ENCODE measurements around the gene SGSM1. TPM values are rescaled to one million over a fixed set of nuclear protein-coding genes. Genes with fewer than 3 reads are reported as not detected.

Gene SGSM1
- total and polyA plus RNA-seq, 8 donors = 2.0 to 5.3 (median 4.3) TPM

- DNase-seq = no peak
- intact Hi-C loops (cut with DNase I) = no loop called here
- no peaks in the 10 kb centered on the region for H3K27me3 ChIP-seq
- TF ChIP-seq CTCF (IDR thresholded peaks at IDR 0.05) = no peak
- no peaks in the 10 kb centered on the region for H3K4me1 ChIP-seq
- no peak overlapping the region for H3K4me3 ChIP-seq
- no peaks in the 10 kb centered on the region for H3K36me3 ChIP-seq
- no peak for ATAC-seq
- no peak overlapping the region for H3K27ac ChIP-seq
- H3K9me3 ChIP-seq = peaks cover 0 to 7% of the 10 kb centered on the region in 2 donors
Observed at GRCh38 chr22:24812950-24813775, 7.2 kb downstream of the SGSM1 start.

DNA sequence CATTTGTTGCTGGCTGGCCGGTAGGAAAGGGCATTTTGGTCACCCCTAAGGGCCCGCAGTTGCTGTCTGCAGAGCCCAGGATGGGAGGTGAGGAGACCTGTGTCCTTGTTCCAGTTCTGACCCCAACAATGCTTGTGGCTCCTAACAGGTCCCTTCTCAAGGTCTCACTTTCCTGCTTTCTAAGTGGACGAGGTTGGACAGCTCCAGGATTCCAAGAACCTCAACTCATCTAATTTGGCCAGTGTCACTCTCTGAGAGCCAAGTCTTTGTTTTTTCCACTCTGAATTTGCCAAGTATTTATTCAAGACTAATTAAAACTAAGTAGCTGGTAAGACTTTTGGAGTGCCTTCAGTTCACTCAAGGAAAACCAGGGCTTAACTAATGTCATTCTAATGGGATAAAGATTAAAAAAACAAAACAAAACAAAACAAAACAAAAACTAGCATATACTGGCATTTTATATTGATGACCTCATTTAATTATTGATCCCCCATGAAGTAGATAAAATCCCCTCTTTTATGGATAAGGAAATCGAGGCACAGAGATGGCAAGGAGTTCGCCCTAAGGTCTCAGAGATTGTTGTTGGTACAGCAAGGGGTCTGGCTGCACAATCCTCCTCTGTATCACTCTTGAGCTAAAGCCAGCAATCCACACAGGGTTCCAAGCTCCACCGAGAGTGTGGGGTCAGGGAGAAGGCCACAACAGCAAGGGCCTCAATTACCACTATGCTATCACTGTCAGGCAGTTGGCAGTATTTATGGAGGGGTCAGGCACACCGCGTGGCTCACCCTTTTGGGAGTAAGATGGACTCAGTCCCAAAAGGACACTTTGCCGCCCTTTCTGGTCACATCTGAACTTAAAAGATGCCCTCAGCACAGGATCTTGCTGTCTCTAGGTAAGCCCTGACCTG, 8.1 kb downstream of the SGSM1 start:
- no peaks in the 10 kb centered on the region for H3K4me1 ChIP-seq
- ATAC-seq (no peak), DNase-seq (no peak)
- H3K27me3 ChIP-seq = no peaks in the 10 kb centered on the region
- no peak overlapping the region for H3K4me3 ChIP-seq
- H3K36me3 ChIP-seq = no peaks in the 10 kb centered on the region
- no peak for TF ChIP-seq CTCF (IDR thresholded peaks at IDR 0.05)
- intact Hi-C loops (cut with DNase I) = no loop called here
- H3K9me3 ChIP-seq = peaks cover 0 to 7% of the 10 kb centered on the region in 2 donors
- H3K27ac ChIP-seq = no peak overlapping the region

- Histone ChIP-seq H3K27me3 (no peaks in the 10 kb centered on the region), H3K36me3 (no peaks in the 10 kb centered on the region), H3K27ac (no peak overlapping the region), H3K9me3 (peaks cover 0 to 7% of the 10 kb centered on the region in 2 donors), H3K4me1 (no peaks in the 10 kb centered on the region), H3K4me3 (no peak overlapping the region)
- intact Hi-C loops (cut with DNase I) = no loop called here
- no peak for DNase-seq
- no peak for TF ChIP-seq CTCF (IDR thresholded peaks at IDR 0.05)
- no peak for ATAC-seq
Observed at GRCh38 chr22:24816806-24817205, 10.8 kb downstream of the SGSM1 start.

DNA sequence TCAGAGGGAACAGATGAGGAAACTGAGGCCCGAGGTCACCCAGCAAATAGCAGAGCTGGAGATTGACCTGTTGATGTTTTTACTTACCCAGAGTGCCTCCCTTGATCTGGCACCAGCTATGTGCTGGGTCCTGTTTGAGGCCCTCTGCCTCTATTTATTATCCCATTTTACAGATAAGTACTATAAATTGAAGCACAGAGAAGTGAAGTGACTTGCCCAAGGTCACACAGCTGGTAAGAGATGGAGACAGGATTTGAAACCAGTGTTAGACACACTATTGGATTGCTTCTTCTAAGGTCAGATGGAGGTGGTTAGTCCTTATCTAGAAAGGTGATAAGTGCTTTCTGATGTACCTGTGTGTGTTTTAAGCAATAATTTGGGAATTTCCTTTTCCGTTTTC, 13.5 kb downstream of the SGSM1 start:
- DNase-seq = no peak
- Histone ChIP-seq H3K27ac (no peak overlapping the region), H3K4me3 (no peak overlapping the region), H3K9me3 (peaks cover 0 to 7% of the 10 kb centered on the region in 2 donors), H3K27me3 (no peaks in the 10 kb centered on the region), H3K4me1 (no peaks in the 10 kb centered on the region), H3K36me3 (no peaks in the 10 kb centered on the region)
- intact Hi-C loops (cut with DNase I) = no loop called here
- no peak for ATAC-seq
- no peak for TF ChIP-seq CTCF (IDR thresholded peaks at IDR 0.05)

- DNase-seq = peak in 2 of 4 donors; percentile 37 to 53
- intact Hi-C loops (cut with DNase I) = no loop called here
- Histone ChIP-seq H3K4me3 (no peak overlapping the region), H3K27me3 (no peaks in the 10 kb centered on the region), H3K4me1 (no peaks in the 10 kb centered on the region), H3K9me3 (peaks cover 0 to 7% of the 10 kb centered on the region in 2 donors), H3K36me3 (no peaks in the 10 kb centered on the region), H3K27ac (no peak overlapping the region)
- peak; percentile 87 for ATAC-seq
- TF ChIP-seq CTCF (IDR thresholded peaks at IDR 0.05) = no peak
Observed at GRCh38 chr22:24819911-24820461, 14.0 kb downstream of the SGSM1 start.
